Activated CD4-positive, alpha-beta memory T cell treated with anti-CD3 and anti-CD28 coated beads, Interleukin-2, amount 10 ng/mL, durations not matched to agents 7 days and 5 days (primary cell): ENCODE data around the gene TESK2. TPM values are rescaled to one million over a fixed set of nuclear protein-coding genes. Genes with fewer than 3 reads are reported as not detected.

Source experiments
- CTCF ChIA-PET: fragments of 350-600 bp; sonication (Branson Sonifier 250); formaldehyde crosslinking; loops from one replicate; lab custom pipeline; 2021; ENCODE audit warnings: antibody characterized with exemption, inconsistent platforms; lab: Charles Lee
- POLR2A ChIA-PET: fragments of 350-600 bp; sonication (Branson Sonifier 250); formaldehyde crosslinking; loops from one replicate; lab custom pipeline; 2021; ENCODE audit warnings: antibody characterized with exemption; lab: Charles Lee
- DNase-seq: peaks from one replicate; pipeline ENCODE4 v3.0.0-alpha.2; 2020
- H3K27ac Mint-ChIP-seq: one replicate; pipeline ENCODE4 v1.8.0; 2021; ENCODE audit warnings: mild to moderate bottlenecking, mixed read lengths
- H3K27me3 Mint-ChIP-seq: one replicate; pipeline ENCODE4 v1.8.0; 2021; ENCODE audit warnings: mixed read lengths
- H3K36me3 Mint-ChIP-seq: one replicate; pipeline ENCODE4 v1.8.0; 2021; ENCODE audit warnings: low read depth, mixed read lengths
- H3K4me1 Mint-ChIP-seq: one replicate; pipeline ENCODE4 v1.8.0; 2021; ENCODE audit warnings: mixed read lengths
- H3K4me3 Mint-ChIP-seq: one replicate; pipeline ENCODE4 v1.8.0; 2021; ENCODE audit warnings: mild to moderate bottlenecking, mixed read lengths
- H3K9me3 Mint-ChIP-seq: one replicate; pipeline ENCODE4 v1.8.0; 2021; ENCODE audit warnings: mixed read lengths
- total RNA-seq, 2 experiments: library from RNA; stranded (reverse); gene quantifications; one replicate each; pipeline ENCODE4 v1.2.3, GENCODE V29; 2021

TESK2 gene
- total RNA-seq, 2 experiments from 2014 or later = 3.7 to 4.3 TPM

DNA sequence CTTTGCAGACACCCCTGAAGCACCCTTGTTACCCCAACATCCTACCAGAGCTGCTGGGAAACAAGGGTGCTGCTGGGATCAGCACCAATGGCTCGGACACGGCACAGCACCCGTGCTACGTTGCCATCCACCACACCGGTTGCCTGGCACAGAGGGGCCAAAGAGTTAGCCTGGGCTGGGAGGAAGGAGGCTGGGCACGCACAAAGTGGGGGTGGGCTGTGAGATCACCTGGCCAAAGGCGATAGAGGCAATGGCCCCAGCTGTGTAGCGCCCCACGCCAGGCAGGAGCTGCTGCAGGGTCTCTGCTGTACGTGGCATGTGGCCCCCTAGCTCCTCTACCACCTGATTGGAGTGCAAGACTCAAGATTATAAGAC is 158.6 kb downstream of the TESK2 start:
- Mint-ChIP-seq H3K4me3 (no peak overlapping the region), H3K4me1 (peaks cover 42% of the 10 kb centered on the region), H3K27me3 (no peaks in the 10 kb centered on the region), H3K27ac (no peak overlapping the region), H3K9me3 (no peaks in the 10 kb centered on the region), H3K36me3 (peaks cover 31% of the 10 kb centered on the region)
- no peak for DNase-seq
- CTCF ChIA-PET = no interaction called here
- POLR2A ChIA-PET = interaction anchor here (1.1 to 9.9 kb wide), 2 partner anchors 6 to 253 kb away, joined by 3 to 143 read pairs; partner anchors contain the start of genes MUTYH and TOE1

- H3K4me1 Mint-ChIP-seq = peaks cover 39% of the 10 kb centered on the region
- no peaks in the 10 kb centered on the region for H3K9me3 Mint-ChIP-seq
- H3K36me3 Mint-ChIP-seq = peaks cover 30% of the 10 kb centered on the region
- H3K4me3 Mint-ChIP-seq = no peak overlapping the region
- H3K27me3 Mint-ChIP-seq = no peaks in the 10 kb centered on the region
- CTCF ChIA-PET = interaction anchor here (1.9 kb wide), 1 partner anchor 28 kb away, joined by 4 read pairs; no protein-coding TSS in a partner anchor
- no peak for DNase-seq
- H3K27ac Mint-ChIP-seq = no peak overlapping the region
- POLR2A ChIA-PET = interaction anchor here (1.1 to 9.9 kb wide), 2 partner anchors 7 to 253 kb away, joined by 3 to 143 read pairs; partner anchors contain the start of genes MUTYH and TOE1
These were observed 159.3 kb downstream of the TESK2 start for GRCh38 chr1:45331436-45332345.

- no peaks in the 10 kb centered on the region for H3K9me3 Mint-ChIP-seq
- DNase-seq = no peak
- CTCF ChIA-PET = interaction anchor here (1.9 kb wide), 1 partner anchor 26 kb away, joined by 4 read pairs; no protein-coding TSS in a partner anchor
- POLR2A ChIA-PET = interaction anchor here (9.9 kb wide), 1 partner anchor 9 kb away, joined by 143 read pairs; the partner anchor contains the start of genes MUTYH and TOE1
- no peak overlapping the region for H3K4me3 Mint-ChIP-seq
- H3K27ac Mint-ChIP-seq = no peak overlapping the region
- peaks cover 30% of the 10 kb centered on the region for H3K36me3 Mint-ChIP-seq
- H3K27me3 Mint-ChIP-seq = no peaks in the 10 kb centered on the region
- peaks cover 34% of the 10 kb centered on the region for H3K4me1 Mint-ChIP-seq
These were observed 161.5 kb downstream of the TESK2 start for GRCh38 chr1:45329445-45329844.

DNA sequence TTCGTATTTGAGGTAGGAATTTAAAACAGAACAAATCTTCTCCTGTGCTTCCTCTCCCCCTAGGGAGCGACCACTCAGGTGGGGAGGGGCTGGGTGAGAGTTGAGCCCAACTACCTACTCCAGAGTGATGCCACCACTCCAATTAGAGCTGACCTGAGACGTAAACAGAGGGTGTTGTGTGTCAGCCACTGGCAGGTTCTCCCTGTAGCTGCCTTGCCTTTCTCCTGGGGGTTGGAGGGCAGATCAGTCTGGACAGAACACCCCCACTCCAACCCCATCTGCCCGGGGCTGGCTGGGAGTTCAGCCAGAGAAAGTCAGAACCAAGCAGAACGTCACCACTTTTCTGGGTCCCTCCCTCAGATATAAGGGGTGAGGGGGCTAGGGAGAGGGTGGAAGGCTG is 162.3 kb downstream of the TESK2 start:
- Mint-ChIP-seq H3K9me3 (no peaks in the 10 kb centered on the region), H3K4me3 (peak overlapping the region; percentile 74), H3K27ac (no peak overlapping the region), H3K36me3 (peaks cover 26% of the 10 kb centered on the region), H3K27me3 (no peaks in the 10 kb centered on the region), H3K4me1 (peaks cover 26% of the 10 kb centered on the region)
- POLR2A ChIA-PET = interaction anchor here (0.5 to 9.9 kb wide), 5 partner anchors 10 to 318 kb away, joined by 3 to 143 read pairs (median 16); partner anchors contain the start of genes HECTD3, MUTYH, TOE1 and UROD
- CTCF ChIA-PET = interaction anchor here (0.7 to 1.1 kb wide), 4 partner anchors 11 to 585 kb away, joined by 3 to 4 read pairs (median 3); partner anchors contain the start of gene TOE1
- DNase-seq = no peak

DNA sequence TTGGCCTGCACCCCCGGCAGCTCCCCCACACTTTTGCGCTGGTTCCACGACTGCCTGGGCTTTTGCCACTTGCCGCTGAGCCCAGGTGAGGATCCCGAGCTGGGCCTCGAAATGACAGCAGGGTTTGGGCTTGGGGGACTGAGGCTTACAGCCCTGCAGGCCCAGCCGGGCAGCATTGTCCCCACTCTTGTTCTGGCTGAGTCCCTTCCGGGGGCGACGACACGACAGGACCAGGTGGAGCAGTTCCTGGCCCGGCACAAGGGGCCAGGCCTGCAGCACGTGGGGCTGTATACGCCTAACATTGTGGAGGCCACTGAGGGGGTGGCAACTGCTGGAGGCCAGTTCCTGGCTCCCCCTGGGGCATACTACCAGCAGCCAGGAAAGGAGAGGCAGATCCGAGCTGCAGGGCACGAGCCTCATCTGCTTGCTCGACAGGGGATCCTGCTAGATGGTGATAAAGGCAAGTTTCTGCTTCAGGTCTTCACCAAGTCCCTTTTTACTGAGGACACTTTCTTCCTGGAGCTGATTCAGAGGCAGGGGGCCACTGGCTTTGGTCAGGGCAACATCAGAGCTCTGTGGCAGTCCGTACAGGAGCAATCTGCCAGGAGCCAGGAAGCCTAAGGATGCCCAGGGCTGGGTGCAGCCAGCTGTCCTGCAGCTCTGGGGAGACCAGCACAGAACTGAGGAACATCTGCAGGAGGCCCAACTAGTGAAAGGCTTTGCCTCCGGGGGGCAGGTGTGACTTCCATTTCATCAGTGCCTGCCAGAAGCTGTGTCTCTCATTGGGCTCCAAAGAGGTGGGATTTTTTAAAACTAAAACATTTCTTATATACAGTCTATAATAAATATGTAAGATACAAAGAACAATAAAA is 163.1 kb downstream of the TESK2 start:
- ChIA-PET POLR2A (interaction anchor here (1.0 to 9.9 kb wide), 11 partner anchors 11 to 606 kb away, joined by 3 to 143 read pairs (median 6); partner anchors contain the start of genes BTBD19, CCDC163, DYNLT4 and HECTD3), CTCF (interaction anchor here (0.7 to 2.7 kb wide), 6 partner anchors 12 to 584 kb away, joined by 3 to 16 read pairs (median 4); partner anchors contain the start of genes MUTYH and TOE1)
- H3K36me3 Mint-ChIP-seq = peaks cover 20% of the 10 kb centered on the region
- DNase-seq = no peak
- H3K4me1 Mint-ChIP-seq = peaks cover 25% of the 10 kb centered on the region
- peak overlapping the region; percentile 74 for H3K4me3 Mint-ChIP-seq
- H3K27ac Mint-ChIP-seq = peak overlapping the region; percentile 10
- no peaks in the 10 kb centered on the region for H3K27me3 Mint-ChIP-seq
- no peaks in the 10 kb centered on the region for H3K9me3 Mint-ChIP-seq

DNA sequence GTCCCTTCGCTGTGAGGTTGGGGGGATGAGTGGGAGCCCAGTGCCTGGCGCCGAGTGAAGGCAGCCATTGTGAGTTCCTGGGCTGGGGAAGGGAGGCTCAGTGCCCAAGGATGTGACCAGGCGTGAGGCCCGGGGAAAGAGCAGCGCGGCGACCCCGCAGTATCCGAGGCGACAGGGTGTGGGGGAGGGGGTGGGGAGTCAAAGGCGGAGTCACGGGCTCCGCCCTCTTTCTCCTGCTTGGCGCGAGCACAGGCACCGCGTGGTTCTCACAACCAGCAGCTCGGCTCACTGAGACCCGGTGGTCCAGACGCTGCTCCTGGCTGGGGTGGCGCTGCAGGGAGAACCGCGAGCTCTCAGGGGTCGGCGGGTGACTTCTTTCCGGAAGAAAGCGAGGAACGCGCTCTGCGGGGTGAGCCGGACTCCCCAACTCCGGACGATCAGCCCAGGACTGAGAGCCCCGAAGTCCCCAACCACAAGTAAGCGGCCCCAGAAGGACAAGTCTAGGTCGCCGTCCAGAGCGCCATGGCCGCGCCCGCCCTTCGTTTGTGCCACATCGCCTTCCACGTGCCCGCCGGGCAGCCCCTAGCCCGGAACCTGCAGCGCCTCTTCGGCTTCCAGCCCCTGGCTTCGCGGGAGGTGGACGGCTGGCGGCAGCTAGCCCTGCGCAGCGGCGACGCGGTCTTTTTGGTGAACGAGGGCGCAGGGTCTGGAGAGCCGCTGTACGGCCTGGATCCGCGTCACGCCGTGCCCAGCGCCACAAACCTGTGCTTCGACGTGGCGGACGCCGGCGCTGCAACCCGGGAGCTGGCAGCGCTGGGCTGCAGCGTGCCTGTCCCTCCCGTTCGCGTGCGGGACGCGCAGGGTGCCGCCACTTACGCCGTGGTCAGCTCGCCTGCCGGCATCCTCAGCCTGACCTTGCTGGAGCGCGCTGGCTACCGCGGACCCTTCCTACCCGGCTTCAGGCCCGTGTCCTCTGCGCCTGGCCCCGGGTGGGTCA is 164.0 kb downstream of the TESK2 start, which contains the start of gene HPDL:
HPDL (plus strand) TSS at position 269 of the 997 bp plus-strand sequence; CDS start at position 523, 254 bp downstream.
- peak within 1 kb of the TSS; percentile 16 for H3K27ac Mint-ChIP-seq
- ChIA-PET CTCF (interaction anchor here (0.8 to 2.7 kb wide), 5 partner anchors 8 to 166 kb away, joined by 3 to 16 read pairs (median 5); partner anchors contain the start of genes MUTYH and TOE1), POLR2A (interaction anchor here (1.0 to 9.9 kb wide), 13 partner anchors 8 to 605 kb away, joined by 3 to 143 read pairs (median 4); partner anchors contain the start of genes BTBD19, CCDC163, DYNLT4 and HECTD3)
- peaks cover 25% of the 10 kb centered on the region for H3K4me1 Mint-ChIP-seq
- no peaks in the 10 kb centered on the region for H3K9me3 Mint-ChIP-seq
- peak within 1 kb of the TSS; percentile 74 for H3K4me3 Mint-ChIP-seq
- H3K36me3 Mint-ChIP-seq = peaks cover 14% of the 10 kb centered on the region
- H3K27me3 Mint-ChIP-seq = no peaks in the 10 kb centered on the region
- DNase-seq = peak; percentile 64

DNA sequence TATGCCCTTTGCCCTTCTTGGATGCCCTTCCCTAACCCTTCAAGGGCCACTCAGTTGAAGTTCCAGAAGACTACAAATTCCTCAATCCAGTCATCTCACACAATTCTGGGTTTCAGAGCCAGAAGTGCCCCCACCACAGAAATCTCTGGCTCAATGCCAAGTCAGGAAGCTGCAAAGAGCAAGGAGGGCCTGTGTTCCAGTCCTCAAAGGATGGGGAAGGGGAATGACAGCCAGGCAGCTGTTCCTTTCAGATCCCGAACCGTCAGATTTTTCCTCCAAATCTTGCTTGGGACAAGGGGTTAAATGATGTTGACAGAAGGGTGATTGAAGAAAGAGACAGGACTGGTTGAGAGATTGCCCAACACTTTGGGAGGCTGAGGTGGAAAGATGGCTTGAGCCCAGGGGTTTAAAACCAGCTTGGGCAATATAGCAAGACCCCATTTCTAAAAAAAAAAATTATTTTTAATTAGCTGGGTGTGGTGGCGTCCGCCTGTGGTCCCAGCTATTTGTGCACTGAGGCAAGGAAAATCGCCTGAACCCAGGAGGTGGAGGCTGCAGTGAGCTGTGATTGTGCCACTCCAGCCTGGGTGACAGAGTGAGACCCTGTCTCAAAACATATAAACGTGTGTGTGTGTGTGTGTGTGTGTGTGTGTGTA is 165.0 kb downstream of the TESK2 start:
- H3K27me3 Mint-ChIP-seq = no peaks in the 10 kb centered on the region
- ChIA-PET CTCF (interaction anchor here (0.8 to 2.7 kb wide), 4 partner anchors 9 to 23 kb away, joined by 3 to 16 read pairs (median 6); partner anchors contain the start of genes MUTYH and TOE1), POLR2A (interaction anchor here (1.2 to 9.9 kb wide), 10 partner anchors 9 to 604 kb away, joined by 3 to 143 read pairs (median 6); partner anchors contain the start of genes BTBD19, CCDC163, DYNLT4 and HECTD3)
- no peaks in the 10 kb centered on the region for H3K9me3 Mint-ChIP-seq
- peaks cover 25% of the 10 kb centered on the region for H3K4me1 Mint-ChIP-seq
- DNase-seq = no peak
- H3K4me3 Mint-ChIP-seq = peak overlapping the region; percentile 74
- H3K27ac Mint-ChIP-seq = no peak overlapping the region
- H3K36me3 Mint-ChIP-seq = peaks cover 11% of the 10 kb centered on the region

DNA sequence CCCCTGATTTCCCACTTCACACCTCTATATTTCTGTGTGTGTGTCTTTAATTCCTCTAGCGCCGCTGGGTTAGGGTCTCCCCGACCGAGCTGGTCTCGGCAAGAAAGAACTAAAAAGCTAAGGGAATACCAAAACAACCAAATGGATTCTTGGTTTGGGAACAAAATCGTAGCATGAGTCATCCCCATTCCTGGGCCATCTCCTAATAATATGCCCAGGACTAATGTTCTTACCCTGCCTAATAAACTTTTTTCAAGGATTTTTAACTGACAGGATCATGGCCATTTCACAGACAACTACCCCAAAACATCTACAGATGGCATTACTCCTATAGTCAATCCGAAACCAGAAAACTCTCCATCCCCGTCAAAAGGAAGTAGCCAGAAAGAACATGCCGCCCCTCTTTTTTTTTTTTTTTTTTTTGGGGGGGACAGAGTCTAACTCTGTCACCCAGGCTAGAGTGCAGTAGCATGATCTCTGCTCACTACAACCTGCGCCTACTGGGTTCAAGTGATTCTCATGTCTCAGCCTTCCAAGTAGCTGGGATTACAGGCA is 168.4 kb downstream of the TESK2 start:
- DNase-seq = no peak
- Mint-ChIP-seq H3K4me1 (peaks cover 8% of the 10 kb centered on the region), H3K4me3 (no peak overlapping the region), H3K27ac (no peak overlapping the region), H3K9me3 (no peaks in the 10 kb centered on the region), H3K36me3 (no peaks in the 10 kb centered on the region), H3K27me3 (no peaks in the 10 kb centered on the region)
- ChIA-PET CTCF (no interaction called here), POLR2A (interaction anchor here (9.9 kb wide), 1 partner anchor 16 kb away, joined by 143 read pairs; the partner anchor contains the start of genes MUTYH and TOE1)

DNA sequence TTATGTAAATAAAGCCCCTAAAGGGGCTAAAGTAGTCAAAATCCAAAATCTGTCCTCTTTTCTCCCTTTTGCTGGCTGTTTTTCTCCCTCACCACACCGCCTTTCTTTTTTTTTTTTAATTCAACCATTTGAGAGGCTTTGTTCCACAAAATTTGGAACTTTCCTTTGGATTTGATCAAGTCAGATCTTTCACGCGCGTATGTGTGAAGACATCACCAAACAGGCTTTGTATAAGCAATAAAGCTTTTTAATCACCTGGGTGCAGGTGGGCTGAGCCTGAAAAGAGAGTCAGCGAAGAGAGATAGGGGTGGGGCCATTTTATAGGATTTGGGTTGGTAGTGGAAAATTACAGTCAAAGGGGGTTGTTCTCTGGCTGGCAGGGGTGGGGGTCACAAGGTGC is 169.5 kb downstream of the TESK2 start:
- no peak for DNase-seq
- Mint-ChIP-seq H3K27me3 (no peaks in the 10 kb centered on the region), H3K36me3 (no peaks in the 10 kb centered on the region), H3K4me1 (peaks cover 6% of the 10 kb centered on the region), H3K4me3 (no peak overlapping the region), H3K9me3 (no peaks in the 10 kb centered on the region), H3K27ac (no peak overlapping the region)
- POLR2A ChIA-PET = no interaction called here
- CTCF ChIA-PET = interaction anchor here (1.0 to 1.2 kb wide), 2 partner anchors 13 to 15 kb away, joined by 3 to 4 read pairs; no protein-coding TSS in a partner anchor

DNA sequence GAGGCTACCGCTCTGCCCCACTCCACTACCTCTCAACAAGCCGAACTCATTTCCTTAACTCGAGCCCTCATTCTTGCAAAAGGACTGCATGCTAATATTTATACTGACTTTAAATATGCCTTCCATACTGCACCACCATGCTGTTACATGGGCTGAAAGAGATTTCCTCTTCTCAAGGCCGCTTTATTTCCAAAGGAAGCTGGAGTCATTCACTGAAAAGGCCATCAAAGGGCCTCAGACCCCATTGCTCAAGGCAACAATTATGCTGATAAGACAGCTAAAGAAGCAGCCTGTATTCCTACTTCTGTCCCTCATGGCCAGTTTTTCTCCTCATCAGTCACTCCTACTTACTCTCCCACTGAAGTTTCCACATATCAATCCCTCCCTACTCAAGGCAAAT is 171.2 kb downstream of the TESK2 start:
- no peaks in the 10 kb centered on the region for H3K9me3 Mint-ChIP-seq
- no peaks in the 10 kb centered on the region for H3K36me3 Mint-ChIP-seq
- H3K4me1 Mint-ChIP-seq = no peaks in the 10 kb centered on the region
- no peaks in the 10 kb centered on the region for H3K27me3 Mint-ChIP-seq
- H3K4me3 Mint-ChIP-seq = no peak overlapping the region
- ChIA-PET POLR2A (interaction anchor here (1.0 kb wide), 1 partner anchor 17 kb away, joined by 3 read pairs; no protein-coding TSS in a partner anchor), CTCF (interaction anchor here (1.5 kb wide), 1 partner anchor 16 kb away, joined by 5 read pairs; no protein-coding TSS in a partner anchor)
- no peak for DNase-seq
- no peak overlapping the region for H3K27ac Mint-ChIP-seq
